T-helper 22 cell (primary cell): ENCODE data around the gene MYH15.

Source experiments
- DNase-seq: peaks from one replicate; pipeline ENCODE4 v3.0.0-alpha.2; 2020; ENCODE audit warnings: low read depth

Gene MYH15

GRCh38 chr3:108510496-108510895, at the start of gene MYH15:
Gene MYH15, minus strand, starts transcription at chr3:108510596. Its CDS starts 66 bp downstream, at chr3:108510530.
- no peak for DNase-seq

GRCh38 chr3:108555966-108556581, 45.7 kb upstream of the MYH15 start:
- no peak for DNase-seq

- no peak for DNase-seq
Observed at GRCh38 chr3:108554913-108555571, 44.6 kb upstream of the MYH15 start.

- DNase-seq: no peak
Observed at GRCh38 chr3:108554229-108554628, 43.8 kb upstream of the MYH15 start.

DNA sequence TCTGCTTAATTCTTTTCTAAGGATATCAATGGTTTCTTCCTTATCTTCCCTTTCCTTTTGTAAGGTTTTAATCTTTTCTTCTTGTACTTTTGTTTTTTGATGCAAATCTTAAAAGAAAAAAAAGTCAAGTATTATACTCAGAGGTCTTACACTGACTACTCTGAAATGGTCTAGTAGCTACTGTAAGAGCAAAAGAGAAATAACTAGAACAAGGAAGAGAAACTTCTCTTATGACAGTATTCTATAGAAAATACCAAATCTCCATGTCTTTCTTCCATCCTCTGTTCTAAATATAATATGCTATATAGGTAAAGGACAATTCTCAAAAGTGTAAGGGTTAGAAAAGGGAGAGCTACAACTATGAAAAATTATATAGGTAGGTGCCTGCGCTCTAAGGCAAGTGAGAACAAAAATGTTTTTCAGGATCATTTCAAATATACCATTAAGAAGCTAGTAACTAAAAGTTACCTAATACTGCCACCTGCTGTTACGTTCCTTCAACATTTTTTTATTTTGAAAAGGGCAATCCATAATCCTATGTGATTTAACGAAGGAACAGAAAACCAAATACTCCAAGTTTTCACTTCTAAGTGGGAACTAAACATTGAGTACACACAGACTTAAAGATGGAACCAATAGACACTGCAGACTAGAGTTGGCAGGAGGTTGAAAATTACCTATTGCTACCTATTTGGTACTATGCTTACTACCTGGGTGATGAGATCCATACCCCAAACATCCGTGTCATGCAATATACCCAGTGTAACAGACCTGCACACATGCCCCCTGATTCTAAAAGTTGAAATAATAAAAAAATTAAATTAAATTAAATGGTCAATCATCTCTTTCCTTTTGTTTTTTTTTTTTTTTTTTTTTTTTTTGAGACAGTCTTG, 42.1 kb upstream of the MYH15 start:
- DNase-seq: no peak

DNA sequence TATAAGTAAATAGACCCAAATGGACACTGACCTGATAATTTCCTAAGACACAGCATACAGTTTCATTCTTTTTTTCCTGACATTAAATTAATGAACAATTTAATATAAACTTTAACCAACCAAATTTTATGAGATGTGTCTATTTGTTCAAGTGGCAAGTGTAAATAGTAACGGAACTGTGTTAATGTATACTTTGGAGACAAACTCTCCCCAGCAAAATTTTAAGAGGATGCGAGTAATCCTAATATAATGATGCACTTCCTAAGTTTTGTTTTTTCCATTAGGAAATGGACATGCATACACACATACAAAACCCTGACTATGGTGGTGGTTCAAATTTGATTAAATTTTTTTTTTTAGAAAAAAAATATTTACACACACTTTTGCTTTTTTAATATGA, 38.5 kb upstream of the MYH15 start:
- DNase-seq: no peak

DNA sequence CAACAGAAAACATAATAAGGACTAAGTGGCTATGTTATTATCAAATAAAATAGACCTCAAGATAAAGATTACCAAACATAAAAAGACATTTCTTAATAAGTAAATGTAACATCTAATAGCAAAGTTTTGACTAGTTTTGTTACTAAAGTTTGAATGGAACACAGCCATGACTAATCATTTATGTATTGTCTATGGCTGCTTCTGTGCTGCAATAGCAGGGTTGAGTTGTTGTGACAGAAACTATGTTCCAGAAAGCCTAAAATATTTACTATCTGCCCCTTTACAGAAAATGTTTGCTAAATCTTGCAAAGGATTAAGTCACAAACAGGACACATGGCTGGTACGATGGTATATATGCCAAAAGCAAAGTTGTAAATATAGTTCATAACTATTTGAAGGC, 37.9 kb upstream of the MYH15 start:
- no peak for DNase-seq

GRCh38 chr3:108546692-108547091, 36.3 kb upstream of the MYH15 start:
- DNase-seq: no peak

GRCh38 chr3:108546247-108546646, 35.9 kb upstream of the MYH15 start:
- DNase-seq: no peak

DNA sequence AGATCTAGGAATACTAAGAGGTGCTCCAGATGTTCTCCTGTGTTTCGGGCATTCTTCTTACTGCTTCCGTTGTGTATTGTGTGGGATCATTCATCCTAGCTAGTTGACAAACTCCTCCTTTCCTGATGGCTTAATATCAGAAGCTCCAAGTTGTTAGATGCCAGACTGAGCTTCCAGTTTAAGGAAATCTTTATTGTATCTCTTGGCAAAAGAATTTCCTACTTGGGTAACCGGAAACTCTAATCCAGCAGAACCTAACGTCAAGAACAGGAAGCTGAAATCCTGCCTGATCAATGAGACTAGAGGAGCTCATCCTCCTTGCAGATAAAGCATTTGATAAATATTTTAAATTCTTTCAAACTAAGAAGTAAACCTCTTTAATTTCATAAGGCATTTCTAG, 27.7 kb upstream of the MYH15 start:
- no peak for DNase-seq

DNA sequence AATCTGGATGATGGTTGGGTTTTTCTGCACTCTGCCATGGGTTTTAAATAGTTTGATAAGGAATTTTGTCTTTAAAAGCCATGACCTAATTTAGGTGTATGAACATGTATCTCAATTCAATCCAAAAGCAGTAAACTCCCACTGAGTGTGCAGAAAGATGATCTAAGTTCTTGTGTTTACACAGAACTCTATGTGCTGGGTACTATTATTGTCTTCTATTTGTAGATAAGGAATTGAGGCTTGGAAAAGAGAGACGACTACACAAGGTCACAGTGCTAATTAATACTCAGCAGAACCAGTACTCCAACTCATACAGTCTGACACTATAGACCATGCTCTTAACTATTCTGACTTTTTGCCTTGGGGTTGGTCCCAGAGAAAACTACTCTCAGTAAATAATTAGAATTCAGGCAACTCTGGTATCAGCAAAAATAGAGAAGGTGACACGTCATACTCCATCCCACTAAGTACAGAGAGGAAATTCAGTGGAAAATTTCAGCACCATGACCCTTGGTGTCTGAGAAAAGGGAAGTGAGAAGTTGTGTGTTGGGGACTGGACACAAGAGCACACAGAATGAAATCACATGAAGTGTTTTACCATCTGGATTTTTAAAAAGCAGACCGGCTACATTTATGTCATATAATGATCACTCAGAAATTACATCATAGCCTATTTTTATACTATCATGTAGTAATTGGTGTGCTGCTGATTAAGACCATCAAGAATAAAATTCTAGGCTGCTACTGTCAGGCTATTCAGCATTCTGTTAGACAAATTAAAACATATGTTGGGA, 18.3 kb upstream of the MYH15 start:
- no peak for DNase-seq

DNA sequence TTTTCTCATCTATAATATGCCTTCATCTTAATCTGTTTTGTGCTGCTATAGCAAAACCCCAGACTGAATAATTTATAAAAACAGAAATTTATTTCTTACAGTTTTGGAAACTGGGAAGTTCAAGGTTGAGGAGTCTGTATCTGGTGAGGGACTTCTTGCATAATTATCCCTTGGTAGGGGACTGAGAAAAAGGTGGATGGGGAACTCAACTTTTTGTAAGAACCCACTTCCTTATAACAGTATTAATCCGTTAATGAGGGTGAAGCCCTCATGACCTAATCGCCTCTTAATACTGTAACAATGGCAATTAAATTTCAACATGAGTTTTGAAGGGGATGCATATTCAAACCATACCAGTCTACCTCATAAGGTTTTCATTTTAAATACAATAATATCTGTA, 17.4 kb upstream of the MYH15 start:
- DNase-seq: no peak

- no peak for DNase-seq
Observed at GRCh38 chr3:108527109-108527508, 16.7 kb upstream of the MYH15 start.

DNA sequence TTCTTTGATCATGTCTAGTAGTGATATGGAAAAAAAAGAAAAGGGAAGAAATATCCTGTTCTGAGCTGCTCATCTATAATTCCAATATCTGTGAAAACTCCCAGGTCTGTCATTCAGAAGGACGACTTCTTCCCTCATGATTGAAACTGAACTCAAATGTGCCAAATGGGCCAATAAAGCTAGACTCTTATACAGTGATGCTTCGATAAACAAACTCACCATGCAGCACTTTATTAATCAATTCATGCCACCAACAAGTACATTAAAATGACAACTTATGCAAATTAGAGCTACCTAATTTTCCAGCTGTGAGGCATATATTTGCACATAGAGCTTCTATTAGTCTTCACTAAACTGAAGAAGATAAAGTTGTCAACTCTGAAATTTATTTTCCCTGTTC, 15.6 kb upstream of the MYH15 start:
- no peak for DNase-seq

DNA sequence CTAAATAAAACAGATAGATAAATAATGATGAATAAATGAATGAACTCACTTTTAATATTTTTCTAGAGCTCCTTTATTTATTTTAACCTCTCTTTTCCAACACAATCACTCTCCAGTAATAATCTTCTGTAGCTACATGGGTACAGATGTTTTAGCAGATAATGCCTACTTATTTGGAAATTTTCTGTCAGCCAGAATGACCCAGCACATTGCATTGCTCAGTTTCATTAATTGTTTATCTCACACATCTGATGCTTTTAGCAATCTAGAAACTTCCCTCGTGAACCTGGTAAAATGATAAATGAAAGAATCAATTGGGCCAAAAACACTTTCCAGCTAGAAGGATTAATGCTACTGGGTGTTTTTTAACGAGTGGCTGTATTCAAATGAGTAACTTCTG, 14.9 kb upstream of the MYH15 start:
- no peak for DNase-seq

DNA sequence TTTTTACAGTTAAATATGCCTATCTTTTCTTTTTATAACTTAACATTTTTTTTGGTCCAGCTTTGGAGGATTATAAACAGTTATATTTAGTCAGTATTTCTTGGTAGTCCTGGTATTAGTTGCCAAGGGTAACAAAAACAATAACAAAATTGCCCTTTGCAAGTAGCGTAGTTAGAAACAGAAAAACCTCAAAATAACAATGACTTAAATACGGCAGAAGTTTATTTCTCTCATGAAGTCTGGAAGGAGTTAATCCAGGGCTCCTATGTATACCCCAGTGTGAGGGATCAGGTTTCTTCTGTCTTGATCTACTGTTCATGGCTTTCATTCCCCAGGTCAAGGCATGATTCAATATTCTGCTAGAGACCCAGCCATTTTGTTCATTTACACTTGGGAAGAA, 14.1 kb upstream of the MYH15 start:
- DNase-seq: no peak

GRCh38 chr3:108518895-108519294, 8.5 kb upstream of the MYH15 start:
- DNase-seq: no peak

DNA sequence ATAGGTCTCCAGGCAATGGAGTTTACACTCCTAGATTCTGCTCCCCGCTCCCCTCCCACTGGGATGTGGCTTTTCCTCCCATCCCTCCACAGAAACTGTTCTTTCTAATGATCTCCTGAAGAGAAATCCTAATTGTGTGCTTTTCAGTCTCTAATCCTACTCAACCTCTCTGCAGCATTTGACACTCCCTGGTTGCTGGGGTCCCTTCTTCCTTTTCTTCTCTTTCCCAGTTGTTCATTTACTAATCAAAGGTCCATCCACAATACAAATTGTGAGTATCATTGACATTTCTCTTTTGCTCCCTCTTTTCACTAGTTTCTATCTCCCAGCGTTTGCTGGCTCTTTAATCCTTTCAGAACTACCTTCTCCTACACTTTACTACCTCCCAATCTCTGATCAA, 6.5 kb upstream of the MYH15 start:
- no peak for DNase-seq

GRCh38 chr3:108513961-108514360, 3.6 kb upstream of the MYH15 start:
- no peak for DNase-seq

DNA sequence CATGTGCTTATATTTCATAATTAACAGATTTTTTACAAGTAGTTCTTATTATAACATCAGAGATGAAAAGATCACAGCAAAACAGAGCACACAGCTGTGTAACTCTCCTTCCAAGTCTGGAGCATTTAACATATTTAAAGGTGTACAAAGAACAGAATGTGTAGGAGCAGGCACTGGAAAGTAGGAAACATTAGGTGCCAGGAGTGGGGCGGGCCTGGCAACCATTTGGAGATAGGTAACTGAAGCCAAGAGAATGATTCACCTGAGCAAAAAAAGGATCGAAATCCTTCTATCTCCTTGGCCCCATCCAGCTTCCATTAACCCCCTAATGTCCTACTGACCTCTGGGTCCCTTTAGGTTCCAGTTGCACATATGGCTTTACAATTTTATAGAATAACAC, 2.3 kb upstream of the MYH15 start:
- DNase-seq: no peak

DNA sequence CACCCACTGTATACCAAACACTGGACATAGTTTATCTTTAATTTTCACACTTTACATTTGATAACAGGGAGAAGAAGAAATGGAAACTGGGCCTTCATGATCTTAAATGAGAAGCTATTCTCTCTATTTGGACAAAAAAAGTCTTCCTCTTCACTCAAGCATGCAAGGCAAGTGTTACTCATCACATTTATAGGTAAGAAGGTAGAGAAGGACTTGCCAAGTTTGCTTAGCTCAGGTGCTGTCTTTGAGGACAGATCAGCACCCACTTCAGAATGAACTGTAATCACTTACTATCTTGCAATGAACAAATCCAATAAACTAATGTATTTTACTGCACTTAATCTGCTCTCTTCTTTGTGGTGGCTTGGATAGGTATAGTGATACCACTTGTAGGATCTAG, 1.1 kb upstream of the MYH15 start:
- DNase-seq: no peak

- DNase-seq: no peak
Observed at GRCh38 chr3:108511055-108511454, 659 bp upstream of the MYH15 start.
